Activated CD4-positive, alpha-beta memory T cell treated with anti-CD3 and anti-CD28 coated beads, Interleukin-2, amount 10 ng/mL, durations not matched to agents 7 days and 5 days (primary cell): ENCODE results near the gene SND1. TPM values are rescaled to one million over a fixed set of nuclear protein-coding genes. Genes with fewer than 3 reads are reported as not detected.

ENCODE experiments used
- CTCF ChIA-PET: fragments of 350-600 bp; sonication (Branson Sonifier 250); formaldehyde crosslinking; loops from one replicate; lab custom pipeline; 2021; ENCODE audit warnings: antibody characterized with exemption, inconsistent platforms; lab: Charles Lee
- POLR2A ChIA-PET: fragments of 350-600 bp; sonication (Branson Sonifier 250); formaldehyde crosslinking; loops from one replicate; lab custom pipeline; 2021; ENCODE audit warnings: antibody characterized with exemption; lab: Charles Lee
- DNase-seq: peaks from one replicate; pipeline ENCODE4 v3.0.0-alpha.2; 2020
- H3K27ac Mint-ChIP-seq: one replicate; pipeline ENCODE4 v1.8.0; 2021; ENCODE audit warnings: mild to moderate bottlenecking, mixed read lengths
- H3K27me3 Mint-ChIP-seq: one replicate; pipeline ENCODE4 v1.8.0; 2021; ENCODE audit warnings: mixed read lengths
- H3K36me3 Mint-ChIP-seq: one replicate; pipeline ENCODE4 v1.8.0; 2021; ENCODE audit warnings: low read depth, mixed read lengths
- H3K4me1 Mint-ChIP-seq: one replicate; pipeline ENCODE4 v1.8.0; 2021; ENCODE audit warnings: mixed read lengths
- H3K4me3 Mint-ChIP-seq: one replicate; pipeline ENCODE4 v1.8.0; 2021; ENCODE audit warnings: mild to moderate bottlenecking, mixed read lengths
- H3K9me3 Mint-ChIP-seq: one replicate; pipeline ENCODE4 v1.8.0; 2021; ENCODE audit warnings: mixed read lengths
- total RNA-seq, 2 experiments: library from RNA; stranded (reverse); gene quantifications; one replicate each; pipeline ENCODE4 v1.2.3, GENCODE V29; 2021

Gene SND1
- total RNA-seq, 2 experiments from 2014 or later: 171 to 175 TPM

DNA sequence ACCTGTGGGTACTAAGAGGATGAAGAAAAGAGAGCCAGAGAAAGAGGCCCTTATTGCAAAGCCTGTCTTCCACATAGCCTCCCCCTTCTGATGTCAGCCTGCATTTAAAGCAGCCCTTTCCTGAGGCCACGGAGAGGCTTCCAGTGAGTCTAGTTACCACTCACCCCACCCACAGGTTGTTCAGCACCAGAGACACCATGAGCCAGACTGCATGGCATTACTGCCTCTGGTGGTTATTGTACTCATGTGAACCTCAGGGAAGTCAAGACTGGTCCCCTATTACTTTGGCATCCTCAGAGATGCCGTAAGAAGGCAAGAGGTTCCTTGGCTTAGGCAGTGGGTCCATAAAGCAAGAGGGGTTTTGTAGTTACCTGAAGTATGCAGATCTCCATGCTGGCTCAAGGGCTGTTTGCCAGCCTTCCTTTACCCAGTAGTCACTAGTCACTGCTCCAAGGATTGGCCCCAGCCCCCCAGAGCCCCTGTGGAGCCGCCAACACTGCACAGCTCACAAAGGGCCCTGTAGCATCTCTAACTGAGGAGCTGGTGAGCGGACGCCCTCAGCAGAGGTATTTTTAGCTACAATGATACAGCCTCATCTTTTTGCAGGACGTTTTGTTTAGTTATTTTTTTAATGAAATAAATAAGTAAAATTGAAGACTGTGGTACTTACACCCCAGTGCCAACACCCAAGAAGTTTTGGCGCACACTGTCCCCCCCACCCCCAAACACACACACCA lies 358.6 kb downstream of the SND1 start:
- ChIA-PET CTCF (no interaction called here), POLR2A (no interaction called here)
- H3K36me3 Mint-ChIP-seq: peaks cover 3% of the 10 kb centered on the region
- H3K4me1 Mint-ChIP-seq: no peaks in the 10 kb centered on the region
- H3K9me3 Mint-ChIP-seq: no peaks in the 10 kb centered on the region
- DNase-seq: no peak
- no peak overlapping the region for H3K4me3 Mint-ChIP-seq
- no peaks in the 10 kb centered on the region for H3K27me3 Mint-ChIP-seq
- no peak overlapping the region for H3K27ac Mint-ChIP-seq

GRCh38 chr7:128011131-128011661 lies 359.2 kb downstream of the SND1 start:
- Mint-ChIP-seq H3K4me3 (no peak overlapping the region), H3K27ac (no peak overlapping the region), H3K27me3 (no peaks in the 10 kb centered on the region), H3K4me1 (no peaks in the 10 kb centered on the region), H3K9me3 (no peaks in the 10 kb centered on the region), H3K36me3 (peaks cover 3% of the 10 kb centered on the region)
- ChIA-PET CTCF (no interaction called here), POLR2A (interaction anchor here (0.9 kb wide), 1 partner anchor 12 kb away, joined by 3 read pairs; no protein-coding TSS in a partner anchor)
- DNase-seq: no peak

- POLR2A ChIA-PET: no interaction called here
- H3K27ac Mint-ChIP-seq: no peak overlapping the region
Measured at GRCh38 chr7:128014811-128015210, 362.8 kb downstream of the SND1 start.

GRCh38 chr7:128017460-128017859 lies 365.5 kb downstream of the SND1 start:
- CTCF ChIA-PET: no interaction called here
- peaks cover 14% of the 10 kb centered on the region for H3K36me3 Mint-ChIP-seq
- no peaks in the 10 kb centered on the region for H3K9me3 Mint-ChIP-seq
- no peak for DNase-seq
- no peaks in the 10 kb centered on the region for H3K27me3 Mint-ChIP-seq
- no peak overlapping the region for H3K4me3 Mint-ChIP-seq
- peaks cover 7% of the 10 kb centered on the region for H3K4me1 Mint-ChIP-seq
- H3K27ac Mint-ChIP-seq: no peak overlapping the region
- POLR2A ChIA-PET: no interaction called here

More at GRCh38 chr7:128014811-128015210, 362.8 kb downstream of the SND1 start:
- Mint-ChIP-seq H3K9me3 (no peaks in the 10 kb centered on the region), H3K36me3 (peaks cover 6% of the 10 kb centered on the region), H3K4me3 (no peak overlapping the region), H3K4me1 (no peaks in the 10 kb centered on the region), H3K27me3 (no peaks in the 10 kb centered on the region)
- CTCF ChIA-PET: no interaction called here
- no peak for DNase-seq

GRCh38 chr7:128017862-128018845 lies 366.2 kb downstream of the SND1 start:
- H3K9me3 Mint-ChIP-seq: no peaks in the 10 kb centered on the region
- no peaks in the 10 kb centered on the region for H3K27me3 Mint-ChIP-seq
- ChIA-PET CTCF (interaction anchor here (0.6 kb wide), 1 partner anchor 132 kb away, joined by 3 read pairs; no protein-coding TSS in a partner anchor), POLR2A (no interaction called here)
- peaks cover 15% of the 10 kb centered on the region for H3K36me3 Mint-ChIP-seq
- no peak overlapping the region for H3K4me3 Mint-ChIP-seq
- no peak for DNase-seq
- no peak overlapping the region for H3K27ac Mint-ChIP-seq
- H3K4me1 Mint-ChIP-seq: peaks cover 7% of the 10 kb centered on the region

GRCh38 chr7:128019288-128019687 lies 367.3 kb downstream of the SND1 start:
- peaks cover 15% of the 10 kb centered on the region for H3K36me3 Mint-ChIP-seq
- ChIA-PET CTCF (interaction anchor here (0.9 kb wide), 1 partner anchor 11 kb away, joined by 4 read pairs; no protein-coding TSS in a partner anchor), POLR2A (no interaction called here)

DNA sequence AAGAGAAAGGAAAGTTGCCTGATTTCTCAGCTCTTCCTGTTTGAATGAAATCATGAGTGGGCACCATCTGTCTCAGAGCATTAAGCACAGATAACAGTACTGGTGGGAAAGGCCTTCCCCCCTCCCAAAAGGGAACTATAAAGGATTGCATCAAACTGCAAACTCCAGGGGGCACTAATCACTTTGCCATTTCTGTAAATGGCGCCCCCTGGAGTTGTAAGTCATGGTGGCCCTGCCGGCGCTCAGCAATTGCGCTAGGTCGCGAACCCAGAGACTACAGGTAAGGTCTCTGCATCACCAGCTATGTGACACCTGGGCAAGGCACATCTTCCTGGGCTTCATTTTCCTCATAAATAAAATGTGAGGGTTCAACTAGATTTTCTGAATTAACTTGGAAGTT lies 368.2 kb downstream of the SND1 start:
- Mint-ChIP-seq H3K36me3 (peaks cover 15% of the 10 kb centered on the region), H3K4me3 (no peak overlapping the region)

More at GRCh38 chr7:128019288-128019687, 367.3 kb downstream of the SND1 start:
- H3K4me1 Mint-ChIP-seq: peaks cover 7% of the 10 kb centered on the region
- no peak overlapping the region for H3K4me3 Mint-ChIP-seq
- no peak overlapping the region for H3K27ac Mint-ChIP-seq
- H3K9me3 Mint-ChIP-seq: no peaks in the 10 kb centered on the region
- DNase-seq: no peak
- H3K27me3 Mint-ChIP-seq: no peaks in the 10 kb centered on the region

GRCh38 chr7:128021366-128021765 lies 369.4 kb downstream of the SND1 start:
- Mint-ChIP-seq H3K9me3 (no peaks in the 10 kb centered on the region), H3K4me3 (no peak overlapping the region), H3K27ac (no peak overlapping the region), H3K36me3 (peaks cover 15% of the 10 kb centered on the region), H3K4me1 (peaks cover 7% of the 10 kb centered on the region), H3K27me3 (no peaks in the 10 kb centered on the region)
- DNase-seq: no peak
- ChIA-PET POLR2A (no interaction called here), CTCF (no interaction called here)

More for the DNA sequence above, 368.2 kb downstream of the SND1 start:
- POLR2A ChIA-PET: no interaction called here
- CTCF ChIA-PET: interaction anchor here (0.9 kb wide), 1 partner anchor 10 kb away, joined by 4 read pairs; no protein-coding TSS in a partner anchor
- H3K4me1 Mint-ChIP-seq: peaks cover 7% of the 10 kb centered on the region
- no peaks in the 10 kb centered on the region for H3K9me3 Mint-ChIP-seq
- H3K27me3 Mint-ChIP-seq: no peaks in the 10 kb centered on the region
- DNase-seq: no peak
- H3K27ac Mint-ChIP-seq: no peak overlapping the region

GRCh38 chr7:128022631-128023532 lies 370.9 kb downstream of the SND1 start:
- Mint-ChIP-seq H3K36me3 (peaks cover 15% of the 10 kb centered on the region), H3K27ac (no peak overlapping the region), H3K4me3 (no peak overlapping the region), H3K27me3 (no peaks in the 10 kb centered on the region), H3K9me3 (no peaks in the 10 kb centered on the region), H3K4me1 (peaks cover 7% of the 10 kb centered on the region)
- DNase-seq: no peak
- CTCF ChIA-PET: interaction anchor here (0.7 kb wide), 1 partner anchor 299 kb away, joined by 5 read pairs; no protein-coding TSS in a partner anchor
- POLR2A ChIA-PET: no interaction called here

DNA sequence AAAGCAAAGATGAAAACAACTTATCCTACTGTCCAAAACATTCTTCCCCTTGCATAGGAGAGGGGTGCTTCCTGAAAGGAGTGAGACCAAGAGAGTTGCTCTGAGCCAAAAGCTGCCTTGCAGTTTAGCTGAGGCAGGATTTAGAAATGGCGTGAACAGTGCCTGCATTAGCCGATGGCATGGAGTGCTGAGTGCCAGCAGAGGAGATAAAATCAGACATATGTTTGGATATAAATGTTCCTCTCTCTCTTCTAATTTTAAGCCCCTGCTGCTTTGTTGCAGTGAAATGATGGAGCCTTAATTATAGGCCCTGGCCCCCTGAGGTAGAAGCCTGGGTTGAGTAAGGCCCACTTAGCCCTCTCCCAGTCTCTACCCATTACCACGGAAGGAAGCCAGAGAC lies 372.2 kb downstream of the SND1 start:
- CTCF ChIA-PET: no interaction called here

DNA sequence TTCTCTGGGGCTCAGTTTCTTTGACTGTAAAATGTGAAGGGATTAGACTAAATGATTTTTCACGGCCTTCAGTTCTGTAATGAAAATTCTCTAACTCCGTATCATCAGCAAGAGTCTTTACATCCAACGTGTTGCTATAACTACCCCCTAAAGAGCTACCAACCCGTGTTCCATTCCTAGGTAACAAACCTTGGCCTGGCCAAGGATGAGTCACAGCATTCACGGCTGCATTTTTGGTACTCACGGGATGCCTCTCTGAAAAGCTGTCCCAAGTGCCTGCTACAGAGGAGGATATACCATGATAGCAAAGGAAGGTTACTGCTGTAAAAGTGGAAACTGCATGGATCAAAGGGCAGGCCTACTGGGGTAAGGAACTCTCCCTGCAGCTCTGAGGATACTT lies 373.4 kb downstream of the SND1 start:
- peaks cover 18% of the 10 kb centered on the region for H3K36me3 Mint-ChIP-seq
- H3K4me3 Mint-ChIP-seq: no peak overlapping the region
- ChIA-PET CTCF (no interaction called here), POLR2A (no interaction called here)
- no peak overlapping the region for H3K27ac Mint-ChIP-seq
- no peaks in the 10 kb centered on the region for H3K9me3 Mint-ChIP-seq
- DNase-seq: no peak
- H3K4me1 Mint-ChIP-seq: peaks cover 10% of the 10 kb centered on the region
- H3K27me3 Mint-ChIP-seq: peaks cover 3% of the 10 kb centered on the region

More for the DNA sequence above, 372.2 kb downstream of the SND1 start:
- H3K4me3 Mint-ChIP-seq: no peak overlapping the region
- no peaks in the 10 kb centered on the region for H3K27me3 Mint-ChIP-seq
- H3K9me3 Mint-ChIP-seq: no peaks in the 10 kb centered on the region
- no peak for DNase-seq
- peaks cover 16% of the 10 kb centered on the region for H3K36me3 Mint-ChIP-seq
- POLR2A ChIA-PET: no interaction called here
- no peak overlapping the region for H3K27ac Mint-ChIP-seq
- peaks cover 7% of the 10 kb centered on the region for H3K4me1 Mint-ChIP-seq

DNA sequence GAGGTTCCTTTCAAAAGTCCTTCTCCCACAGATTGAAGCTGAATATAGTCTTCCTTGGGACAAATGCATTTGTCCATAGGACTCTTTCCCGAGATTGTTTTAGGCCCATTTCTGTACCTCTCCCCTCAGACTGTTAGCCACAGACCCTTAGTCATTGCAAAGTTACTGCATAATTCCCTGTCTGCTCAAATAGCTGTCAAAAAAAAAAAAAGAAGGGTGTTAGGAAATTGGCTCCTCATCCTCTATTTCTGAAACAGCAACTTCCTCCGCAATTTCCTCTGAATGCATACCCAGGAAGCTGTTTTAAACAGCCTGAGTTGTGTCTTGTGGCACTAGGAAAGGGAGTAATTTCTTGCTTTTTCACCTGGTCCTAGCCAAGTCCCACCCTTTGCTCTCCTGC lies 373.8 kb downstream of the SND1 start:
- Mint-ChIP-seq H3K4me1 (peaks cover 14% of the 10 kb centered on the region), H3K27me3 (peaks cover 7% of the 10 kb centered on the region), H3K4me3 (no peak overlapping the region), H3K36me3 (peaks cover 20% of the 10 kb centered on the region), H3K27ac (no peak overlapping the region), H3K9me3 (no peaks in the 10 kb centered on the region)
- ChIA-PET CTCF (no interaction called here), POLR2A (no interaction called here)
- DNase-seq: no peak
